ENCODE data around the gene MEG3.

MEG3 gene

GRCh38 chr14:100825713-100826331 is at the start of gene MEG3:
MEG3 (plus strand) TSS chr14:100826118.
- DNase-seq, result no peak

GRCh38 chr14:100776681-100777365 is 49.1 kb upstream of the MEG3 start:
- peak in 1 of 2 donors; percentile 12 for DNase-seq

- DNase-seq, result no peak
Observed at GRCh38 chr14:100777366-100777817, 48.5 kb upstream of the MEG3 start.

GRCh38 chr14:100777818-100778525 is 47.9 kb upstream of the MEG3 start:
- DNase-seq, result peak in 1 of 2 donors; percentile 9

GRCh38 chr14:100778526-100778882 is 47.4 kb upstream of the MEG3 start:
- DNase-seq, result peak in 1 of 2 donors; percentile 5

- peak in 1 of 2 donors; percentile 11 for DNase-seq
Observed at GRCh38 chr14:100778951-100779690, 46.8 kb upstream of the MEG3 start.

- no peak for DNase-seq
Observed at GRCh38 chr14:100779691-100780080, 46.2 kb upstream of the MEG3 start.

- no peak for DNase-seq
Observed at GRCh38 chr14:100780246-100780645, 45.7 kb upstream of the MEG3 start.

GRCh38 chr14:100780646-100781355 is 45.1 kb upstream of the MEG3 start:
- DNase-seq, result no peak

- DNase-seq, result no peak
Observed at GRCh38 chr14:100781952-100782351, 44.0 kb upstream of the MEG3 start.

- no peak for DNase-seq
Observed at GRCh38 chr14:100782516-100783320, 43.2 kb upstream of the MEG3 start.

GRCh38 chr14:100783630-100784370 is 42.1 kb upstream of the MEG3 start:
- no peak for DNase-seq

- no peak for DNase-seq
Observed at GRCh38 chr14:100784523-100785337, 41.2 kb upstream of the MEG3 start.

- no peak for DNase-seq
Observed at GRCh38 chr14:100785338-100785615, 40.6 kb upstream of the MEG3 start.

GRCh38 chr14:100785626-100786025 is 40.3 kb upstream of the MEG3 start:
- DNase-seq, result no peak

GRCh38 chr14:100786131-100786530 is 39.8 kb upstream of the MEG3 start:
- no peak for DNase-seq

GRCh38 chr14:100786576-100787219 is 39.2 kb upstream of the MEG3 start:
- no peak for DNase-seq

- no peak for DNase-seq
Observed at GRCh38 chr14:100787659-100788058, 38.3 kb upstream of the MEG3 start.

- no peak for DNase-seq
Observed at GRCh38 chr14:100788517-100788916, 37.4 kb upstream of the MEG3 start.

- DNase-seq, result no peak
Observed at GRCh38 chr14:100788942-100789341, 37.0 kb upstream of the MEG3 start.

All from stimulated activated CD4-positive, alpha-beta T cell treated with anti-CD3 and anti-CD28 coated beads, Interleukin-2, amount 100 ng/mL, for 24 hours (primary cell).